HL-60 (cell line): ENCODE measurements around the gene FOXF2.

ENCODE experiments used
- GABPA ChIP-seq: IDR thresholded peaks from 2 replicates; pipeline ENCODE4 v1.6.1; 2012; ENCODE audit warnings: low read depth
- POLR2AphosphoS5 ChIP-seq: IDR thresholded peaks from 2 replicates; pipeline ENCODE4 v1.6.1; 2012; ENCODE audit warnings: low read depth
- TF ChIP-seq, protein P1 (sequence below): IDR thresholded peaks from one replicate; pipeline ENCODE4 v1.5.1; 2011; ENCODE audit warnings: low read length, control low read depth, inconsistent platforms; ENCODE audit not compliant: insufficient read depth
- TF ChIP-seq, protein P2 (sequence below): IDR thresholded peaks from 2 replicates; pipeline ENCODE4 v1.6.1; 2012; ENCODE audit warnings: low read depth; ENCODE audit not compliant: insufficient replicate concordance

- TF ChIP-seq POLR2AphosphoS5 (no peak), GABPA (no peak)
- TF ChIP-seq, protein P1, sequence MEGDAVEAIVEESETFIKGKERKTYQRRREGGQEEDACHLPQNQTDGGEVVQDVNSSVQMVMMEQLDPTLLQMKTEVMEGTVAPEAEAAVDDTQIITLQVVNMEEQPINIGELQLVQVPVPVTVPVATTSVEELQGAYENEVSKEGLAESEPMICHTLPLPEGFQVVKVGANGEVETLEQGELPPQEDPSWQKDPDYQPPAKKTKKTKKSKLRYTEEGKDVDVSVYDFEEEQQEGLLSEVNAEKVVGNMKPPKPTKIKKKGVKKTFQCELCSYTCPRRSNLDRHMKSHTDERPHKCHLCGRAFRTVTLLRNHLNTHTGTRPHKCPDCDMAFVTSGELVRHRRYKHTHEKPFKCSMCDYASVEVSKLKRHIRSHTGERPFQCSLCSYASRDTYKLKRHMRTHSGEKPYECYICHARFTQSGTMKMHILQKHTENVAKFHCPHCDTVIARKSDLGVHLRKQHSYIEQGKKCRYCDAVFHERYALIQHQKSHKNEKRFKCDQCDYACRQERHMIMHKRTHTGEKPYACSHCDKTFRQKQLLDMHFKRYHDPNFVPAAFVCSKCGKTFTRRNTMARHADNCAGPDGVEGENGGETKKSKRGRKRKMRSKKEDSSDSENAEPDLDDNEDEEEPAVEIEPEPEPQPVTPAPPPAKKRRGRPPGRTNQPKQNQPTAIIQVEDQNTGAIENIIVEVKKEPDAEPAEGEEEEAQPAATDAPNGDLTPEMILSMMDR, result no peak
- TF ChIP-seq, protein P2, sequence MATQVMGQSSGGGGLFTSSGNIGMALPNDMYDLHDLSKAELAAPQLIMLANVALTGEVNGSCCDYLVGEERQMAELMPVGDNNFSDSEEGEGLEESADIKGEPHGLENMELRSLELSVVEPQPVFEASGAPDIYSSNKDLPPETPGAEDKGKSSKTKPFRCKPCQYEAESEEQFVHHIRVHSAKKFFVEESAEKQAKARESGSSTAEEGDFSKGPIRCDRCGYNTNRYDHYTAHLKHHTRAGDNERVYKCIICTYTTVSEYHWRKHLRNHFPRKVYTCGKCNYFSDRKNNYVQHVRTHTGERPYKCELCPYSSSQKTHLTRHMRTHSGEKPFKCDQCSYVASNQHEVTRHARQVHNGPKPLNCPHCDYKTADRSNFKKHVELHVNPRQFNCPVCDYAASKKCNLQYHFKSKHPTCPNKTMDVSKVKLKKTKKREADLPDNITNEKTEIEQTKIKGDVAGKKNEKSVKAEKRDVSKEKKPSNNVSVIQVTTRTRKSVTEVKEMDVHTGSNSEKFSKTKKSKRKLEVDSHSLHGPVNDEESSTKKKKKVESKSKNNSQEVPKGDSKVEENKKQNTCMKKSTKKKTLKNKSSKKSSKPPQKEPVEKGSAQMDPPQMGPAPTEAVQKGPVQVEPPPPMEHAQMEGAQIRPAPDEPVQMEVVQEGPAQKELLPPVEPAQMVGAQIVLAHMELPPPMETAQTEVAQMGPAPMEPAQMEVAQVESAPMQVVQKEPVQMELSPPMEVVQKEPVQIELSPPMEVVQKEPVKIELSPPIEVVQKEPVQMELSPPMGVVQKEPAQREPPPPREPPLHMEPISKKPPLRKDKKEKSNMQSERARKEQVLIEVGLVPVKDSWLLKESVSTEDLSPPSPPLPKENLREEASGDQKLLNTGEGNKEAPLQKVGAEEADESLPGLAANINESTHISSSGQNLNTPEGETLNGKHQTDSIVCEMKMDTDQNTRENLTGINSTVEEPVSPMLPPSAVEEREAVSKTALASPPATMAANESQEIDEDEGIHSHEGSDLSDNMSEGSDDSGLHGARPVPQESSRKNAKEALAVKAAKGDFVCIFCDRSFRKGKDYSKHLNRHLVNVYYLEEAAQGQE, result no peak
Measured at GRCh38 chr6:1395941-1396908, 6.8 kb downstream of the FOXF2 start.
